Fibroblast of skin of right quadriceps (primary cell): Measurements from ENCODE around the gene USP47.

Experiments
- DNase-seq: peaks from one replicate; pipeline ENCODE4 v3.0.0-alpha.2; 2013

The USP47 gene

DNA sequence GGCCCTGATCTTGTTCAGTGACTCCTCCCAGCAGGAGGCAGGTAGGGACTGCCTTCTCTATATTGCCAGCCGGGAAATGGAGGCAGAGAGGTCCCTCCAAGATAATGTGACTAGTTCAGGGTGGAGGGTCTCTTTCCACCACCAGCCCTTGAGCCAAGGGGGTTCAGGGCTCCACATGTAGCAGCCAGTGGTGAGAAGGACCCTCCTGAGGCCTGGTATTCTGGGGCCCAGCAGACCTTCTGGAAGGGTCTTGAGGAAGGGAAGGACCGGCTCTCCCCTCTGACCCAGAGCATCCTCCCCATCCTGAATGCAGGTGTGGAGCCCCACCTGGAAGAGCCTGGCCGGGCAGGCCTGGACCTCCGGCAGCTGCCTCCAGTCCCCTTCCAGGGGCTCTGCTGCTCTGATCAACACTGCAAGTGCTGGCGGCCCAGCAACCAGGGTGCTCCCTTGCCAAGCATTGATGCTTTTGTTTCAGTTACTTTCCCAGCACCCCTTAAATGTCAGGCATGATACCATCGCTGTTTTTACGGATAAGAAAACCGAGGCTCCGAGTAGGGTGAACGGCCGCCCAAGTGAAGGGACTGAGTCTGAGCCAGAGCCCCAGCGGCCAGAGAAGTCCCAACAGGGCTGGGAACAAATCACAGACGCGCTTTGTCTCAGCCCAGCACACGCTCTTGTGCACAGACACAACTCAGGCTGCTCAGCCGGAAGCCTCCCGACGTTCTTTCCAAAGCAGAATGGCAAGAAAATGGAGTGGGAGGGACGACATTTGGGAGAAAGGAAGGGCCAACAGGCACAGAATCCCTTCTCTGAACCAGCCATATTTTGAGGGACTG, 127.8 kb downstream of the USP47 start:
- no peak for DNase-seq

DNA sequence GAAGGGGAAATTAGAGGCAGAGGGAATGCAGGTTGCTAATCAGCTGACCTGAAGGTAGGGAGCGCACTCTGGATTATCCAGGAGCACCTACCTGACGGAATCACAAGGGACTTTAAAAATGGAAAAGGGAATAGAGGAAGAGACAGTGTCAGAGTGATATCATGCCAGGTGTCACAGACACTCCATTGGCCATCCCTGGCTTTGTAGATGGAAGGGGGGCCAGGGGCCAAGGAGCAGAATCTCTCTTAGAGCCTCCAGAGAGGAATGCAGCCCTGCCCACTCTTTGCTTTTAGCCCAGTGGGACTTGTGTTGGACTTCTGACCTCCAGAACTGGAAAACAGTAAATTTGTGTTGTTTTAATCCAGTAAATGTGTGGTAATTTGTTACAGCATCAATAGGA, 128.8 kb downstream of the USP47 start:
- no peak for DNase-seq

DNA sequence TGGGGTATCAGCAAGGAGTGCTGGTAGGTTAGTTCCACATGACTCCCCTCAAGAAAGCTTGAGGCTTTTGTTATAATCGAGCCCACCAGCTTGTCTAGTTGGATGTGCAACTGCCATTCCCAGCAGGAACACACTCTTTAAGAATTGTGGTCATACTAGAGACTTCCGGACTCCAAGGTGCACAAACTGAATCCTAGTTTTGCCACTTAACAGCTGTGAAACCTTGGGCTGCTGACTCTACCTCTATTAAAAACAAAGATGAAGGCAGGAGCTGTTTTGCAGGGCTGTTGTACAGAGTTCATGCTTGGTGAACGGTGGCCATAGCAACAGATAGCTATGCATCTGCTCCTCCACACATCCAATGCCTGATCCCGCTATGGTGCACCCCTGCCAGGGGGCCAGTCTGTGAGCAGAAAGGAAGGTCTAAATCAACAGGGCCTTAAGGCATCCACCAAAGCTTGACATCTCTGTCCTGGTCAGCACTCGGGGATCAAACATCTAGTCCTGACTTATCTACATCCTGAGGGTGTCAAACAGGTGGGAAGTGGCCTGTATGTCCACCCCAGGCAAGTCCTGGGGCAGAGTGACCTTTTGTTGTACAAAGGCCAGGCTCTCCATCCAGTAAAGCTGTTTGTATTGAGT, 130.3 kb downstream of the USP47 start:
- DNase-seq: no peak

DNA sequence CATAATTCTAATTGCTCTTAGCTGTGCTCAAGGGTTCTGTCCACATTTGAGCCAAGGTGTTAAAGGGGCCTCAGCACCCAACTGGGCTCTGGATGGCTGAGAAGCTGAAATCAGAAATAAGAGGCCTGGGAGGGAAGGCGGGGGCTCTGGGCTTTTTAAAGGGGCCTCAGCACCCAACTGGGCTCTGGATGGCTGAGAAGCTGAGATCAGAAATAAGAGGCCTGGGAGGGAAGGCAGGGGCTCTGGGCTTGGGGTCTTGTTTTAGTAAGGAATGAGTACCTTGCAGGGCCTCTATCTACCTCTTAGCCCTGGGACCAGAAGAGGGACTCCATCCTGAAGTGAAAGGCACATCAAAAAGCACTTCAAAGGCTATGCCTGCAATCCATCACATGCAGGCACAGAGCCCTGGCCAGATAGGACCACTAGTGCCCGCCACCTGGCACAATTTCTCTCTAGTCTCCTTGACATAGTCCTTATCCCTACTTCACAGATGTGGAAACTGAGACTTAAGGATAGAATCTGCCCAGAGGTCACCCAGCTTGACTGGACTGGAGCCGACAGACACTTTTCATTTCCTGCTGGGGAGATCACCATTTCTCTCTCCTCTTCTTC, 131.1 kb downstream of the USP47 start:
- DNase-seq: no peak

- peak; percentile 81 for DNase-seq
These were observed 131.6 kb downstream of the USP47 start for GRCh38 chr11:11973361-11973800.

DNA sequence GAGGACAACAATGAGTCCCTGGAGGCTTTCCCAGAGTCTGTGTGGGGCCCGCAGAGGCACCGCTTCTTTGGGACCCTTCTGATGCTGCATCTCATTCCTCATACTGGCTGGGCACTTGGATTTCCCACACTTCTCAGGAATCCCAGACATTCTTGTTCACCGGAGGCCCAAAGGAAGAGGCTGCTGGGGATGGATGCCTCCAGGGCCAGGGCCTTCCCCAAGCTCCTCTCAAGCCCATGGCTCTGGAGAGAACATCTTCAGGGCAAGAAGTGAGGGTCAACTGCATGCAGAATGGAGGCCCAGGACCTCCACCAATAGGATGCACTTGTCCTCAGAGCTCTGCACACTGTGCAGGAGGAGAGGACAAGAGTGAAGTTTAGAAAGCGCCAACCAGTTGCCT, 132.1 kb downstream of the USP47 start:
- DNase-seq: peak; percentile 47

GRCh38 chr11:11975201-11976092, 133.7 kb downstream of the USP47 start:
- no peak for DNase-seq

GRCh38 chr11:11976481-11977127, 134.8 kb downstream of the USP47 start:
- DNase-seq: no peak

- peak; percentile 97 for DNase-seq
These were observed 135.6 kb downstream of the USP47 start for GRCh38 chr11:11977206-11977938.

GRCh38 chr11:11978098-11978637, 136.4 kb downstream of the USP47 start:
- no peak for DNase-seq

GRCh38 chr11:11978792-11979487, 137.2 kb downstream of the USP47 start:
- DNase-seq: peak; percentile 67

DNA sequence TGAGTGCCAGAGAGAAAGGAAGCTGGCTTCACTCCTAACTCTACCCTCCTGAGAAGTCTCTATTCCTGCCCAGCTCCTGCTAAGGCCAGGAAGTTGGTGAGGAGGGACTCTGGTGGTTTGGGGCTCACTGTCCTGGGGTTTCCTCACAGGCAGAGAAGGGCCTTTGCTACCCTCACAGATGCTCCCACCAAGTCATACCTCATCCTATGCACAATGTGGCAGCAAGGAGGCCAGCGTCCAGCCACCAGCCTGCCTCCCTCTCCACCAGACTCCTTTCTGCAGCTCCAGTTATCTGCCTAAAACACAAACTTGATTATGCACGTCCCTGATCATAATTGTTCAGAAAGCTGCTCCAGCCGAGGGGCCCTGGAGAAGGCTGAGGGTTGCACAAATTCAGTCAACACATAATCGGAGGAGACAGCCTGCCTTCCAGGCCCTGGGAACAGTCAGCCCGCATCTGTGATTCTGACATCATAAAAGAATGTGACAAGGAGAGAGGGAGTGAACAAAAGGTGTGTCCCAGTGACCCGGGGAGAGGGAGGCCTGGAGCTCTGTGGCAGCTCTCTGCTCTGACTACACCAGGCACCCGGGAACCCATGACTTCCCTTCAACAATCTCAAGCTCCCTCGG, 137.8 kb downstream of the USP47 start:
- peak; percentile 70 for DNase-seq

DNA sequence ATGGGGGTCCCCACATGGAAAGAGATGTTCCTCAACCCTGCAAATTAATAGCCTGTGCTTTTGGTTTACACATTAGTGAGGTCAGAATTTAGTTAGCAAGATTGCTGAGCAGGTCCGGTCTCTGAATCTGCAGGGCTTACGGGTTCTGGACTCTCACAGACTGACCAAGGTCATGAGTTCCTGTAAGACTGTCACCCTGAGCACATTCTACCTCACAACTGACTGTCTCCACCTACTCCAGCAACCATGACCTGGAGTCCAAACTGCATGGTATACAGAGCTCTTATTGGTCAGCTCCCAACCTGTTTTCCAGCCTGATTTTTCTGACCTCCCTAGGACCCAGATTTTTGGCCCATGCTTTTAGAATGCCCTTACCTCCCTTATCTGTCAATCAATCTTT, 138.4 kb downstream of the USP47 start:
- DNase-seq: no peak

DNA sequence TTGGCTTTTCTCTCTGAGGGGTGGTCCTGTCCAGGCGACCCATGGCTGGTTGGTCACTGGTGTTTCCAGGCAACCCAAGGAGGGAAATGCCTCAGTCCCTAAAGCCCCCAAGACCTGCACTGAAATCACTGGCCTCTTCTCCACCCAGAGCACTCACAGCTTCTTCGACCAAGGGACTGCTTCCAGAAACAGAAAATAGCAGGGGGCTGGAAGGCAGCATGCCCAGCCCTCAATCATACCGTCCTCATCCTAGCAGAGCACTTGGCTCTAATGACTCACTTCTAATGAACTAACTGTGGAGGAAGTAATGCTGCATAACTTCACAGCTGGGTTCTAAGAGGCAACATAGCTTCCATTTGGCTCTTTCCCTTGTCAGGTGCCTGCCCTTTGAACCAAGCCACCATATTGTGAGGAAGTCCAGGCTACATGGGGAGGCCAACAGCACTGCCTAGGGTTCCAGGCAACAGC, 139.1 kb downstream of the USP47 start:
- peak; percentile 56 for DNase-seq

DNA sequence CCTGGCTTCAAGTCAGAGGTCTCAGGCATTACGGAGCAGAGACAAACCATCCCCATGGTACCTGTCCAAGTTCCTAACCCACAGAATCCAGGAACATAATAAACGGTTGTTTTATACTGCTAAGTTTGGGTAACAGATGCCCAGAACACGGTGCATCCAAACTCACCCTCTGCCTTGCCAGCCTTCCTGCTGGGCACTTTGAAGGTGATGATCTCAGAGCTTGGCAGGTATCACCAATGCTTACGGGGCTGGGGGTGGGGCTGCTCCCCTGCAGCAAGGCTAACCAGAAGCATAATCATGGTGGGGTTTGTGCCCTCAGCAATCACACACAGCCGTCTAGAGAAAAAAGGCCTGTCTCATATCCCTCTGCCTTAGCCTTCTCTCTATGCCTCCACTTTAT, 139.6 kb downstream of the USP47 start:
- DNase-seq: no peak

- no peak for DNase-seq
These were observed 140.1 kb downstream of the USP47 start for GRCh38 chr11:11981840-11982239.

GRCh38 chr11:11982461-11982860, 140.7 kb downstream of the USP47 start:
- DNase-seq: no peak

- DNase-seq: peak; percentile 47
These were observed 141.2 kb downstream of the USP47 start for GRCh38 chr11:11982975-11983374.

DNA sequence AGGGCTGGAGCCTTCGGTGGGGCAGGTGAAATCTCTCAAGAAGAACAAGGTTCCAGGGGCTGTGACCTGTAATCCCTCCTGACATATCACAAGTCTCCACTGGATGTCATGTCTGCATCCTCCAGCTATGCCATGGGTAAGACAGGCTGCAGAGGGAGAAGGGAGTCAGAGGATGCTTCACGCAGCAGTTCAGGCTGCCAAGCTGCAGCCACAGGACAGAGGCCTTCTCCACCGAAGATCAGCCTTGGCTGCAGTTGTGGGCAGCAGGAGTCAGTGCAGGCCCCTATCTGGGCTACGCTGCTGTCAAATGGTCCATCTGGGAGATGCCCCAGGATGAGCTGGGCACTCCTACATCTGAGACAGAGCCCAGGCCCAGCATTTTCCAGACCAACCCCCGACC, 141.7 kb downstream of the USP47 start:
- no peak for DNase-seq

GRCh38 chr11:11984563-11984962, 142.8 kb downstream of the USP47 start:
- no peak for DNase-seq
